ENCODE results near the gene KIN.

DNA sequence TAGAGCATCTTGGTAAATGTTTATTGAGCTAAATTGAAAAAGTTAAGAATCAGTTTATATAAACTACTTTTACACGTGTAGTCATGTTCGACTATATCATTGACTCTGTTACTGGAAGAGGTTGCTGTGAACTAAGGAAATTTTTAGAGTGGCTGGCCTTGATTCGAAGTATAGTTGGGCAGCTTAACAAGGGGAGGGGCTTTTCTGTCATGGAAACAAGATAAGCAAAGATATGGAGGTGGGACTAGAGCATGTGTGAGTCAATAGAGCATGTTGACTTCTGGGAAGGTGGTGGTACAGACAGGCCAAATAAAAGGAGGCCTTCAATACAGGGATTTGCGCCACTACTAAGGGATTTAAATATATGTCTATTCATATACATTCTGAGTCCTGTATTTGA is 7.8 kb upstream of the KIN start:
- peak in 2 of 3 donors; percentile 27 to 57 for TF ChIP-seq POLR2AphosphoS5 (IDR thresholded peaks at IDR 0.05)
- TF ChIP-seq, protein P1, sequence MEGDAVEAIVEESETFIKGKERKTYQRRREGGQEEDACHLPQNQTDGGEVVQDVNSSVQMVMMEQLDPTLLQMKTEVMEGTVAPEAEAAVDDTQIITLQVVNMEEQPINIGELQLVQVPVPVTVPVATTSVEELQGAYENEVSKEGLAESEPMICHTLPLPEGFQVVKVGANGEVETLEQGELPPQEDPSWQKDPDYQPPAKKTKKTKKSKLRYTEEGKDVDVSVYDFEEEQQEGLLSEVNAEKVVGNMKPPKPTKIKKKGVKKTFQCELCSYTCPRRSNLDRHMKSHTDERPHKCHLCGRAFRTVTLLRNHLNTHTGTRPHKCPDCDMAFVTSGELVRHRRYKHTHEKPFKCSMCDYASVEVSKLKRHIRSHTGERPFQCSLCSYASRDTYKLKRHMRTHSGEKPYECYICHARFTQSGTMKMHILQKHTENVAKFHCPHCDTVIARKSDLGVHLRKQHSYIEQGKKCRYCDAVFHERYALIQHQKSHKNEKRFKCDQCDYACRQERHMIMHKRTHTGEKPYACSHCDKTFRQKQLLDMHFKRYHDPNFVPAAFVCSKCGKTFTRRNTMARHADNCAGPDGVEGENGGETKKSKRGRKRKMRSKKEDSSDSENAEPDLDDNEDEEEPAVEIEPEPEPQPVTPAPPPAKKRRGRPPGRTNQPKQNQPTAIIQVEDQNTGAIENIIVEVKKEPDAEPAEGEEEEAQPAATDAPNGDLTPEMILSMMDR (IDR thresholded peaks at IDR 0.05) = no peak
- TF ChIP-seq EP300 (IDR thresholded peaks at IDR 0.05) = no peak
